H54 (cell line): Measurements from ENCODE around the gene DNAJC28.
A peak's percentile ranks its signal among the peaks of the same experiment; 100 is the strongest.
"Not testable (repeated sequence)": the region's sequence is repeated elsewhere in the genome, so short reads cannot be mapped to it uniquely, and the experiment has no call there.

Experiments used
- DNase-seq: peaks from one replicate; pipeline ENCODE4 v3.0.0; 2011; ENCODE audit warnings: low spot score, mixed read lengths; ENCODE audit not compliant: insufficient read length
- FAIRE-seq: peaks from 3 replicates; lab custom pipeline; 2011; peaks lifted over from hg19 to GRCh38; lab: Jason Lieb, UNC
- POLR2A ChIP-seq: IDR thresholded peaks from 2 replicates; pipeline ENCODE4 v1.6.1; 2011; ENCODE audit warnings: low read depth, mild to moderate bottlenecking, low read length

DNAJC28 gene

GRCh38 chr21:33491373-33492102 is at the start of gene DNAJC28:
DNAJC28 (minus strand) TSS chr21:33491716; CDS start chr21:33489393, 2,323 bp downstream.
- FAIRE-seq (peak; percentile 68), DNase-seq (peak; percentile 95)

GRCh38 chr21:33541105-33541711 is 49.7 kb upstream of the DNAJC28 start:
- no peak for TF ChIP-seq POLR2A
- FAIRE-seq (no peak), DNase-seq (no peak)

More at GRCh38 chr21:33491373-33492102, at the start of gene DNAJC28:
- peak; percentile 45 for TF ChIP-seq POLR2A

GRCh38 chr21:33540711-33541104 is 49.2 kb upstream of the DNAJC28 start:
- no peak for TF ChIP-seq POLR2A
- no peak for FAIRE-seq

GRCh38 chr21:33539616-33540015 is 48.1 kb upstream of the DNAJC28 start:
- FAIRE-seq: no peak
- TF ChIP-seq POLR2A: no peak
- no peak for DNase-seq

More at GRCh38 chr21:33540711-33541104, 49.2 kb upstream of the DNAJC28 start:
- DNase-seq: no peak

GRCh38 chr21:33537212-33537611 is 45.7 kb upstream of the DNAJC28 start:
- no peak for TF ChIP-seq POLR2A
- DNase-seq (no peak), FAIRE-seq (no peak)

GRCh38 chr21:33531007-33531406 is 39.5 kb upstream of the DNAJC28 start:
- DNase-seq (no peak), FAIRE-seq (no peak)
- no peak for TF ChIP-seq POLR2A

- FAIRE-seq (no peak), DNase-seq (no peak)
- TF ChIP-seq POLR2A: no peak
Observed at GRCh38 chr21:33522953-33523349, 31.4 kb upstream of the DNAJC28 start.

- FAIRE-seq (no peak), DNase-seq (no peak)
- no peak for TF ChIP-seq POLR2A
Observed at GRCh38 chr21:33522297-33522952, 30.9 kb upstream of the DNAJC28 start.

- TF ChIP-seq POLR2A: no peak
- no peak for FAIRE-seq
Observed at GRCh38 chr21:33518899-33519298, 27.4 kb upstream of the DNAJC28 start.

GRCh38 chr21:33514229-33514628 is 22.7 kb upstream of the DNAJC28 start:
- no peak for TF ChIP-seq POLR2A
- DNase-seq (no peak), FAIRE-seq (no peak)

More at GRCh38 chr21:33518899-33519298, 27.4 kb upstream of the DNAJC28 start:
- DNase-seq: no peak

- FAIRE-seq: no peak
- TF ChIP-seq POLR2A: no peak
Observed at GRCh38 chr21:33512481-33512880, 21.0 kb upstream of the DNAJC28 start.

GRCh38 chr21:33511639-33512038 is 20.1 kb upstream of the DNAJC28 start:
- no peak for FAIRE-seq
- TF ChIP-seq POLR2A: no peak

More at GRCh38 chr21:33512481-33512880, 21.0 kb upstream of the DNAJC28 start:
- DNase-seq: no peak

GRCh38 chr21:33510826-33511225 is 19.3 kb upstream of the DNAJC28 start:
- no peak for TF ChIP-seq POLR2A
- FAIRE-seq (no peak), DNase-seq (no peak)

More at GRCh38 chr21:33511639-33512038, 20.1 kb upstream of the DNAJC28 start:
- no peak for DNase-seq

GRCh38 chr21:33507003-33507402 is 15.5 kb upstream of the DNAJC28 start:
- not testable (repeated sequence) for DNase-seq, FAIRE-seq
